HepG2 (cell line): ENCODE data around the gene GDF9. TPM values are rescaled to one million over a fixed set of nuclear protein-coding genes. Genes with fewer than 3 reads are reported as not detected.

ENCODE experiments used
- ATM ChIP-seq: fragments of 450-650 bp; IDR thresholded peaks from 2 replicates; pipeline ENCODE4 v1.7.1; 2017; ENCODE audit warnings: mild to moderate bottlenecking, borderline replicate concordance
- BORCS8-MEF2B ChIP-seq: sonication (generic); formaldehyde crosslinking; IDR thresholded peaks from 2 replicates; pipeline ENCODE4 v1.8.0; 2022; ENCODE audit warnings: mild to moderate bottlenecking, missing genetic modification reagents
- ERF ChIP-seq: IDR thresholded peaks from 2 replicates; pipeline ENCODE4 v1.6.1; 2018; ENCODE audit warnings: missing biosample characterization, missing genetic modification reagents
- ETV5 ChIP-seq: IDR thresholded peaks from 2 replicates; pipeline ENCODE4 v1.6.1; 2018; ENCODE audit warnings: missing biosample characterization, missing genetic modification reagents, inconsistent platforms, borderline replicate concordance
- FOXO1 ChIP-seq: sonication (generic); formaldehyde crosslinking; IDR thresholded peaks from 2 replicates; pipeline ENCODE4 v1.4.0; 2020; ENCODE audit warnings: missing genetic modification reagents
- GATA4 ChIP-seq: sonication (generic); IDR thresholded peaks from 2 replicates; pipeline ENCODE4 v1.6.1; 2016; ENCODE audit warnings: antibody characterized with exemption, low read depth, borderline replicate concordance
- HIVEP1 ChIP-seq: sonication (generic); formaldehyde crosslinking; IDR thresholded peaks from 2 replicates; pipeline ENCODE4 v1.4.0; 2020; ENCODE audit warnings: mild to moderate bottlenecking, missing genetic modification reagents
- HNF4A ChIP-seq: sonication (generic); formaldehyde crosslinking; IDR thresholded peaks from 2 replicates; pipeline ENCODE4 v1.4.0; 2020; ENCODE audit warnings: missing genetic modification reagents
- JDP2 ChIP-seq: sonication (generic); formaldehyde crosslinking; IDR thresholded peaks from 2 replicates; pipeline ENCODE4 v1.8.1; 2022; ENCODE audit warnings: missing genetic modification reagents, borderline replicate concordance
- NR2F6 ChIP-seq, 2 experiments: IDR thresholded peaks; 2 replicates each; pipeline ENCODE4 v1.6.1; 2016; ENCODE audit warnings: antibody characterized with exemption in 1 of 2, mild to moderate bottlenecking in 1 of 2
- SMC3 ChIP-seq: IDR thresholded peaks from 2 replicates; pipeline ENCODE4 v1.6.1; 2011; ENCODE audit warnings: low read length, improper control_type of control experiment
- SOX6 ChIP-seq, 2 experiments: fragments of 450-650 bp in 1 of 2; sonication (generic) in 1 of 2; formaldehyde crosslinking in 1 of 2; IDR thresholded peaks; 2 replicates each; pipeline versions ENCODE4 v1.4.0 to v1.6.1; 2017 to 2020; ENCODE audit warnings: antibody characterized with exemption in 1 of 2, mild to moderate bottlenecking in 1 of 2, missing genetic modification reagents in 1 of 2
- YY1 ChIP-seq: IDR thresholded peaks from 2 replicates; pipeline ENCODE4 v1.6.1; 2011; ENCODE audit warnings: low read length, low read depth, moderate library complexity, mild to moderate bottlenecking; ENCODE audit not compliant: insufficient read depth, insufficient replicate concordance
- ZFP90 ChIP-seq: sonication (generic); formaldehyde crosslinking; IDR thresholded peaks from 2 replicates; pipeline ENCODE4 v1.8.0; 2022; ENCODE audit warnings: missing genetic modification reagents, mild to moderate bottlenecking, inconsistent platforms, borderline replicate concordance
- ZNF235 ChIP-seq: sonication (generic); formaldehyde crosslinking; IDR thresholded peaks from 2 replicates; pipeline ENCODE4 v1.8.1; 2023; ENCODE audit warnings: mild to moderate bottlenecking, missing genetic modification reagents, borderline replicate concordance
- ZNF430 ChIP-seq: sonication (generic); formaldehyde crosslinking; IDR thresholded peaks from 2 replicates; pipeline ENCODE4 v1.9.0; 2021; ENCODE audit warnings: mild to moderate bottlenecking, missing genetic modification reagents
- ZNF543 ChIP-seq: sonication (generic); formaldehyde crosslinking; IDR thresholded peaks from 2 replicates; pipeline ENCODE4 v1.4.0; 2020; ENCODE audit warnings: mild to moderate bottlenecking, missing genetic modification reagents
- ZNF749 ChIP-seq: sonication (generic); formaldehyde crosslinking; IDR thresholded peaks from 2 replicates; pipeline ENCODE4 v1.8.0; 2022; ENCODE audit warnings: mild to moderate bottlenecking, missing genetic modification reagents, moderate library complexity, borderline replicate concordance
- polyA plus RNA-seq, 8 experiments: library from polyadenylated mRNA; depleted of rRNA in 3 of 8; stranded (reverse) in 7 of 8; unstranded in 1 of 8; fragments of >200 nt; fragmentation: Illumina TruSeq in 4 of 8; extraction: Trizol in 4 of 8; gene quantifications; 2 replicates each; pipeline versions ENCODE4 v1.2.1 to v1.2.3, GENCODE V29; 2011 to 2016; ENCODE audit warnings: low read depth in 4 of 8, missing spikeins in 1 of 8, mixed read lengths in 1 of 8; ENCODE audit not compliant: insufficient read depth in 1 of 8
- total RNA-seq, 5 experiments: library from RNA; depleted of rRNA; stranded (reverse); fragments of >200 nt; fragmentation: Illumina TruSeq; extraction: Trizol; gene quantifications; 2 replicates each; pipeline ENCODE4 v1.2.3, GENCODE V29; 2016; ENCODE audit warnings: low read depth in 1 of 5
- TF ChIP-seq, protein P1 (sequence below): sonication (generic); formaldehyde crosslinking; IDR thresholded peaks from 2 replicates; pipeline ENCODE4 v1.4.0; 2020; ENCODE audit warnings: mild to moderate bottlenecking, missing genetic modification reagents, borderline replicate concordance
- TF ChIP-seq, protein P2 (sequence below): sonication (generic); formaldehyde crosslinking; IDR thresholded peaks from 2 replicates; pipeline ENCODE4 v1.5.0; 2020; ENCODE audit warnings: missing genetic modification reagents
- TF ChIP-seq, protein P3 (sequence below): sonication (generic); formaldehyde crosslinking; IDR thresholded peaks from 2 replicates; pipeline ENCODE4 v1.4.0; 2020; ENCODE audit warnings: mild to moderate bottlenecking, missing genetic modification reagents

GDF9 gene
- total and polyA plus RNA-seq, 2 of the 13 experiments (the other 11 are each of a cell fraction or from before 2014, with no cell fraction given): 0.33 to 0.38 TPM

DNA sequence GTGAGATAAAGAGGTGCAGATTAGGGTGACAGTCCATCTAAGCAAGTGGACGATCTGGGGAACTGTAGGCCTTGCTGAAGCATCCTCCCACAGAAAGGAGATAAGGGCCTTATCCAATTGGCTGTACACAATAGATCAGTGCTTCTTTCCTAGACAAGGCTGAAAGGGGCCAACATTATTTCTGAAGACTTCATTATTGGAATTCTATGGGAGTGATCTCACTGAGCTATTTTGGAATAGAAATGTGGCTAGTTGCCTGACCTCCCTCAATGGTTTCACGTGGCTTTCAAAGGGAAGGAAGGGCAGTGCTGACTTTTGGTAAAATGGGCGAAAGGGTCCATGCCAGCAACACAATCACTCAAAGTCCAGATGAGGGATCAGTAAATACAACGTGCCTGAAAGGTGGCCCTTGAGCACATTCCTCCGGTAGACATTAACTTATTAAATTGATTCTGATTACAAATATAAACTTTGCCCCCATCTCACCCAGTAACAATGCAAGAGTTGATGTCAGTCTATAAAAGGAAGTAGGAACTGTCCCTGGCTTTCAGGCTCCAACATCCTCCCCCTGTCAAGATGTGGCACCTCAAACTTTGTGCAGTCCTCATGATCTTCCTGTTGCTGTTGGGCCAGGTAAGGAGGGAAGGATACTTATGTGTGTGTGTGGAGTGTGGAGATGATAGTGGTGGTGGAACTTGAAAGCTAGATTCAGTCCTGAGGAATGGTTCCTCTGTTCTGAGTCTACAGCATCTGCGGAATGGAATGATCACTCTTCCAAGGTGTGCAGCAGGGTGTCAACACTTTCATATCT lies 7.1 kb upstream of the GDF9 start, which contains the start of gene LEAP2 (continued):
- TF ChIP-seq, protein P1, sequence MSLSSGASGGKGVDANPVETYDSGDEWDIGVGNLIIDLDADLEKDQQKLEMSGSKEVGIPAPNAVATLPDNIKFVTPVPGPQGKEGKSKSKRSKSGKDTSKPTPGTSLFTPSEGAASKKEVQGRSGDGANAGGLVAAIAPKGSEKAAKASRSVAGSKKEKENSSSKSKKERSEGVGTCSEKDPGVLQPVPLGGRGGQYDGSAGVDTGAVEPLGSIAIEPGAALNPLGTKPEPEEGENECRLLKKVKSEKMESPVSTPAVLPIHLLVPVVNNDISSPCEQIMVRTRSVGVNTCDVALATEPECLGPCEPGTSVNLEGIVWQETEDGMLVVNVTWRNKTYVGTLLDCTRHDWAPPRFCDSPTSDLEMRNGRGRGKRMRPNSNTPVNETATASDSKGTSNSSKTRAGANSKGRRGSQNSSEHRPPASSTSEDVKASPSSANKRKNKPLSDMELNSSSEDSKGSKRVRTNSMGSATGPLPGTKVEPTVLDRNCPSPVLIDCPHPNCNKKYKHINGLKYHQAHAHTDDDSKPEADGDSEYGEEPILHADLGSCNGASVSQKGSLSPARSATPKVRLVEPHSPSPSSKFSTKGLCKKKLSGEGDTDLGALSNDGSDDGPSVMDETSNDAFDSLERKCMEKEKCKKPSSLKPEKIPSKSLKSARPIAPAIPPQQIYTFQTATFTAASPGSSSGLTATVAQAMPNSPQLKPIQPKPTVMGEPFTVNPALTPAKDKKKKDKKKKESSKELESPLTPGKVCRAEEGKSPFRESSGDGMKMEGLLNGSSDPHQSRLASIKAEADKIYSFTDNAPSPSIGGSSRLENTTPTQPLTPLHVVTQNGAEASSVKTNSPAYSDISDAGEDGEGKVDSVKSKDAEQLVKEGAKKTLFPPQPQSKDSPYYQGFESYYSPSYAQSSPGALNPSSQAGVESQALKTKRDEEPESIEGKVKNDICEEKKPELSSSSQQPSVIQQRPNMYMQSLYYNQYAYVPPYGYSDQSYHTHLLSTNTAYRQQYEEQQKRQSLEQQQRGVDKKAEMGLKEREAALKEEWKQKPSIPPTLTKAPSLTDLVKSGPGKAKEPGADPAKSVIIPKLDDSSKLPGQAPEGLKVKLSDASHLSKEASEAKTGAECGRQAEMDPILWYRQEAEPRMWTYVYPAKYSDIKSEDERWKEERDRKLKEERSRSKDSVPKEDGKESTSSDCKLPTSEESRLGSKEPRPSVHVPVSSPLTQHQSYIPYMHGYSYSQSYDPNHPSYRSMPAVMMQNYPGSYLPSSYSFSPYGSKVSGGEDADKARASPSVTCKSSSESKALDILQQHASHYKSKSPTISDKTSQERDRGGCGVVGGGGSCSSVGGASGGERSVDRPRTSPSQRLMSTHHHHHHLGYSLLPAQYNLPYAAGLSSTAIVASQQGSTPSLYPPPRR (CRISPR knock-in tag): peak; percentile 81; the same call in 1 of the 2 replicates
- peak; percentile 71; the same call in 1 of the 2 replicates for TF ChIP-seq ETV5 (CRISPR knock-in tag)
- peak; percentile 38; the same call in 1 of the 2 replicates for TF ChIP-seq ZNF235 (CRISPR knock-in tag)
- 0 out of 2 replicates have a peak, but pooled peaks have one; percentile 26 for TF ChIP-seq BORCS8-MEF2B (CRISPR knock-in tag)
- TF ChIP-seq ERF: peak; percentile 58; the same call in 1 of the 2 replicates
- peak; percentile 21; the same call in 1 of the 2 replicates for TF ChIP-seq ZNF430
- peak; percentile 89 for TF ChIP-seq FOXO1
- no peak for TF ChIP-seq HIVEP1
- peak; percentile 54; the same call in 1 of the 2 replicates for TF ChIP-seq GATA4
- peak; percentile 94 for TF ChIP-seq HNF4A (CRISPR knock-in tag)
- TF ChIP-seq SOX6 (IDR thresholded peaks at IDR 0.05): no peak
- peak; percentile 95 for TF ChIP-seq SOX6 (CRISPR knock-in tag; IDR thresholded peaks at IDR 0.05)
- peak; percentile 18; the same call in 1 of the 2 replicates for TF ChIP-seq SMC3
- no peak for TF ChIP-seq ATM
- peak; percentile 58; the same call in 1 of the 2 replicates for TF ChIP-seq JDP2 (CRISPR knock-in tag)
- no peak for TF ChIP-seq ZFP90
- peak; percentile 64; the same call in 1 of the 2 replicates for TF ChIP-seq ZNF543 (CRISPR knock-in tag)
- TF ChIP-seq, protein P2, sequence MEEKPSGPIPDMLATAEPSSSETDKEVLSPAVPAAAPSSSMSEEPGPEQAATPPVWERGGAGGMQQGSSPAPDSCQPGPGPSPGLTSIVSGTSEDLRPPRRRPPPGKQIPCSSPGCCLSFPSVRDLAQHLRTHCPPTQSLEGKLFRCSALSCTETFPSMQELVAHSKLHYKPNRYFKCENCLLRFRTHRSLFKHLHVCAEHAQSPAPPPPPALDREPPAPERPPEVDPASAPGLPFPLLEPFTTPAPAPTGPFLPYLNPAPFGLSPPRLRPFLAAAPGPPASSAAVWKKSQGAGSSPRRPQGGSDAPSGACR (CRISPR knock-in tag): peak; percentile 76; the same call in 1 of the 2 replicates
- TF ChIP-seq, protein P3, sequence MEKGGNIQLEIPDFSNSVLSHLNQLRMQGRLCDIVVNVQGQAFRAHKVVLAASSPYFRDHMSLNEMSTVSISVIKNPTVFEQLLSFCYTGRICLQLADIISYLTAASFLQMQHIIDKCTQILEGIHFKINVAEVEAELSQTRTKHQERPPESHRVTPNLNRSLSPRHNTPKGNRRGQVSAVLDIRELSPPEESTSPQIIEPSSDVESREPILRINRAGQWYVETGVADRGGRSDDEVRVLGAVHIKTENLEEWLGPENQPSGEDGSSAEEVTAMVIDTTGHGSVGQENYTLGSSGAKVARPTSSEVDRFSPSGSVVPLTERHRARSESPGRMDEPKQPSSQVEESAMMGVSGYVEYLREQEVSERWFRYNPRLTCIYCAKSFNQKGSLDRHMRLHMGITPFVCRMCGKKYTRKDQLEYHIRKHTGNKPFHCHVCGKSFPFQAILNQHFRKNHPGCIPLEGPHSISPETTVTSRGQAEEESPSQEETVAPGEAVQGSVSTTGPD (CRISPR knock-in tag): peak; percentile 95
- TF ChIP-seq ZNF749 (CRISPR knock-in tag): no peak
- TF ChIP-seq NR2F6 (IDR thresholded peaks at IDR 0.05): peak; percentile 81
- peak; percentile 70 for TF ChIP-seq NR2F6 (CRISPR knock-in tag; IDR thresholded peaks at IDR 0.05)
- no peak for TF ChIP-seq YY1
